OCI-LY7 (cell line): ENCODE measurements around the gene PEPD. TPM values are rescaled to one million over a fixed set of nuclear protein-coding genes. Genes with fewer than 3 reads are reported as not detected.

Source experiments
- BruUV-seq: library from RNA; stranded (reverse); fragments of 400-500 nt; replicated peaks from 2 replicates; lab custom pipeline; 2021; lab: Mats Ljungman, UMichigan
- CTCF ChIA-PET: fragments of 300-600 bp; sonication (Branson Sonifier 250); formaldehyde crosslinking; loops from one replicate; lab custom pipeline; 2022; ENCODE audit warnings: antibody characterized with exemption; ENCODE audit not compliant: unreplicated experiment; lab: Charles Lee
- POLR2A ChIA-PET: fragments of 300-600 bp; sonication (Branson Sonifier 250); formaldehyde crosslinking; loops from one replicate; lab custom pipeline; 2022; ENCODE audit warnings: antibody characterized with exemption; lab: Charles Lee
- DNase-seq: peaks from one replicate; pipeline ENCODE4 v3.0.0-alpha.2; 2015; ENCODE audit warnings: low spot score
- H2AFZ ChIP-seq: fragments of 200-600 bp; sonication (generic), shearing (Covaris generic); 2 replicates; pipeline ENCODE4 v1.6.1; 2014; ENCODE audit warnings: mild to moderate bottlenecking, antibody characterized with exemption, low read length, moderate library complexity
- H3K27ac ChIP-seq: fragments of 200-600 bp; sonication (generic); 2 replicates; pipeline ENCODE4 v1.5.1; 2014; ENCODE audit warnings: mixed run types, low read depth, mild to moderate bottlenecking, moderate library complexity, low read length, inconsistent platforms; ENCODE audit not compliant: poor library complexity, severe bottlenecking
- H3K36me3 ChIP-seq: fragments of 200-600 bp; sonication (generic); 2 replicates; pipeline ENCODE4 v1.6.1; 2014; ENCODE audit warnings: mild to moderate bottlenecking, antibody characterized with exemption, low read length, moderate library complexity, mixed read lengths; ENCODE audit not compliant: insufficient read depth
- H3K4me1 ChIP-seq: fragments of 200-600 bp; sonication (generic); 2 replicates; pipeline ENCODE4 v1.5.1; 2014; ENCODE audit warnings: mild to moderate bottlenecking, low read length; ENCODE audit not compliant: insufficient read depth, poor library complexity, severe bottlenecking
- H3K4me2 ChIP-seq: fragments of 200-600 bp; sonication (generic); 2 replicates; pipeline ENCODE4 v1.6.1; 2014; ENCODE audit warnings: mild to moderate bottlenecking, low read length
- H3K4me3 ChIP-seq: fragments of 200-600 bp; sonication (generic); 2 replicates; pipeline ENCODE4 v1.5.1; 2014; ENCODE audit warnings: mild to moderate bottlenecking, low read depth, low read length; ENCODE audit not compliant: poor library complexity, severe bottlenecking
- H3K79me2 ChIP-seq: fragments of 200-600 bp; sonication (generic); 2 replicates; pipeline ENCODE4 v1.6.1; 2016; ENCODE audit warnings: low read depth, mild to moderate bottlenecking, low read length, moderate library complexity, mixed read lengths; ENCODE audit not compliant: insufficient read depth
- H3K9me2 ChIP-seq: fragments of 200-600 bp; sonication (generic); 2 replicates; pipeline ENCODE4 v1.6.1; 2016; ENCODE audit warnings: mild to moderate bottlenecking, low read length, mixed read lengths; ENCODE audit not compliant: insufficient read depth
- H3K9me3 ChIP-seq: fragments of 200-600 bp; sonication (generic); 2 replicates; pipeline ENCODE4 v1.6.1; 2014; ENCODE audit warnings: mild to moderate bottlenecking, mixed run types, low read length, mixed read lengths
- H4K20me1 ChIP-seq: fragments of 200-600 bp; sonication (generic); 2 replicates; pipeline ENCODE4 v1.6.1; 2014; ENCODE audit warnings: mild to moderate bottlenecking, antibody characterized with exemption, low read length, moderate library complexity, mixed read lengths; ENCODE audit not compliant: insufficient read depth
- EZH2phosphoT487 ChIP-seq: fragments of 200-600 bp; sonication (generic); IDR thresholded peaks from 2 replicates; pipeline ENCODE4 v1.6.1; 2018; ENCODE audit warnings: low read depth, borderline replicate concordance, mild to moderate bottlenecking, mixed run types, antibody characterized with exemption, low read length, moderate library complexity, mixed read lengths
- intact Hi-C: fragments of 100-400 bp; cut with micrococcal nuclease; formaldehyde crosslinking; loops from one replicate; pipeline ENCODE4 v1.10.0; 2022; ENCODE audit not compliant: unreplicated experiment
- total RNA-seq, 2 experiments: library from RNA; depleted of rRNA in 1 of 2; stranded (reverse); fragments of >200 nt in 1 of 2; shearing (Covaris generic) in 1 of 2; gene quantifications; 2 replicates each; pipeline ENCODE4 v1.2.3, GENCODE V29; 2014 to 2022
- TF ChIP-seq, protein P1 (sequence below): fragments of 200-600 bp; sonication (generic); conservative IDR thresholded peaks from 2 replicates; pipeline ENCODE4 v1.5.1; 2014; ENCODE audit warnings: mild to moderate bottlenecking, antibody characterized with exemption, low read length, moderate library complexity, mixed read lengths

The PEPD gene
- total RNA-seq, 2 experiments from 2014 or later, result 24.4 to 29.7 TPM

DNA sequence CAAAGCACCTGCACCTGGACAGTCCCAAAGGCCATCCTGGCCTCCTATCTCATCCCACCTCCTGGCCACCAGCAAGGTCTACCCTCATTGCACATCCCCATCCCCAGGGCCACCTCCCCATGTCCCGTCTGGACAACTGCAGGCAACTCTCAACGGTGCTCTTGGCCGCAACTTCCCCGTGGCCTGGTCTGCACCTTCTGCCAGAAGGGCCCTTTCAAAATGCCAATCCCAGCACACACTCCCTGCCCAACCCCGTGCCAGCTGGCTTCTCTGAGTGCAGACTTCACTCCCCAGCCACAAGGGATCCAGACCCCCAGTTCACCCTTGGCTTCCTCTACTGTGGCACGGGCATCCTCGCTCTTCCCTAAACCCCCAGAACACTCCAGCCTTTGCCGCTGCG lies 8.2 kb downstream of the PEPD start:
- Histone ChIP-seq H3K36me3 (no peaks in the 10 kb centered on the region), H3K4me1 (no peaks in the 10 kb centered on the region), H3K4me3 (no peak overlapping the region), H4K20me1 (no peaks in the 10 kb centered on the region; the same call in 1 of the 2 replicates), H3K9me3 (no peaks in the 10 kb centered on the region), H3K9me2 (no peaks in the 10 kb centered on the region), H3K79me2 (no peaks in the 10 kb centered on the region), H3K4me2 (no peak overlapping the region), H2AFZ (no peak overlapping the region), H3K27ac (no peak overlapping the region)
- ChIA-PET POLR2A (no interaction called here), CTCF (no interaction called here)
- TF ChIP-seq EZH2phosphoT487, result no peak
- TF ChIP-seq, protein P1, sequence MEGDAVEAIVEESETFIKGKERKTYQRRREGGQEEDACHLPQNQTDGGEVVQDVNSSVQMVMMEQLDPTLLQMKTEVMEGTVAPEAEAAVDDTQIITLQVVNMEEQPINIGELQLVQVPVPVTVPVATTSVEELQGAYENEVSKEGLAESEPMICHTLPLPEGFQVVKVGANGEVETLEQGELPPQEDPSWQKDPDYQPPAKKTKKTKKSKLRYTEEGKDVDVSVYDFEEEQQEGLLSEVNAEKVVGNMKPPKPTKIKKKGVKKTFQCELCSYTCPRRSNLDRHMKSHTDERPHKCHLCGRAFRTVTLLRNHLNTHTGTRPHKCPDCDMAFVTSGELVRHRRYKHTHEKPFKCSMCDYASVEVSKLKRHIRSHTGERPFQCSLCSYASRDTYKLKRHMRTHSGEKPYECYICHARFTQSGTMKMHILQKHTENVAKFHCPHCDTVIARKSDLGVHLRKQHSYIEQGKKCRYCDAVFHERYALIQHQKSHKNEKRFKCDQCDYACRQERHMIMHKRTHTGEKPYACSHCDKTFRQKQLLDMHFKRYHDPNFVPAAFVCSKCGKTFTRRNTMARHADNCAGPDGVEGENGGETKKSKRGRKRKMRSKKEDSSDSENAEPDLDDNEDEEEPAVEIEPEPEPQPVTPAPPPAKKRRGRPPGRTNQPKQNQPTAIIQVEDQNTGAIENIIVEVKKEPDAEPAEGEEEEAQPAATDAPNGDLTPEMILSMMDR, result no peak
- no peak for DNase-seq
- intact Hi-C loops, result no loop called here
- BruUV-seq, result no TSS peak

GRCh38 chr19:33512580-33513137 lies 8.9 kb downstream of the PEPD start:
- Histone ChIP-seq H4K20me1 (no peaks in the 10 kb centered on the region; the same call in 1 of the 2 replicates), H3K4me2 (no peak overlapping the region), H3K9me2 (no peaks in the 10 kb centered on the region), H3K4me3 (no peak overlapping the region), H3K36me3 (no peaks in the 10 kb centered on the region), H3K27ac (no peak overlapping the region), H3K79me2 (no peaks in the 10 kb centered on the region), H2AFZ (no peak overlapping the region), H3K4me1 (no peaks in the 10 kb centered on the region), H3K9me3 (no peaks in the 10 kb centered on the region)
- ChIA-PET CTCF (no interaction called here), POLR2A (no interaction called here)
- no peak for TF ChIP-seq EZH2phosphoT487
- TF ChIP-seq, protein P1, result no peak
- no TSS peak for BruUV-seq
- intact Hi-C loops, result no loop called here
- no peak for DNase-seq

- CTCF ChIA-PET, result no interaction called here
- no peak for DNase-seq
- H4K20me1 ChIP-seq, result no peaks in the 10 kb centered on the region; the same call in 1 of the 2 replicates
- H3K4me1 ChIP-seq, result no peaks in the 10 kb centered on the region
- no peaks in the 10 kb centered on the region for H3K9me2 ChIP-seq
- H3K27ac ChIP-seq, result no peak overlapping the region
- POLR2A ChIA-PET, result no interaction called here
- H3K36me3 ChIP-seq, result no peaks in the 10 kb centered on the region
- H3K4me3 ChIP-seq, result no peak overlapping the region
- H3K79me2 ChIP-seq, result no peaks in the 10 kb centered on the region
- BruUV-seq, result no TSS peak
- no peak for TF ChIP-seq EZH2phosphoT487
- TF ChIP-seq, protein P1, result no peak
- H2AFZ ChIP-seq, result no peak overlapping the region
- no peaks in the 10 kb centered on the region for H3K9me3 ChIP-seq
- intact Hi-C loops, result no loop called here
- H3K4me2 ChIP-seq, result no peak overlapping the region
These were observed 9.6 kb downstream of the PEPD start for GRCh38 chr19:33512021-33512420.
